Liver (tissue), 9 donors: ENCODE data around the gene FMO3. TPM values are rescaled to one million over a fixed set of nuclear protein-coding genes. Genes with fewer than 3 reads are reported as not detected.

Source experiments
- DNase-seq: peaks from one replicate; pipeline ENCODE4 v3.0.0-alpha.2; 2017; ENCODE audit warnings: low spot score
- H3K27ac ChIP-seq, 2 donors: one replicate each; pipeline ENCODE4 v1.7.0; 2013; ENCODE audit warnings: inconsistent platforms in 2 of 2, low read length in 2 of 2, control low read depth in 1 of 2, low read depth in 1 of 2, mild to moderate bottlenecking in 1 of 2
- H3K27me3 ChIP-seq, 4 donors: one replicate each; pipeline versions ENCODE4 v1.6.1 to v1.7.0; 2013; ENCODE audit warnings: low read length in 3 of 4, inconsistent platforms in 1 of 4, mild to moderate bottlenecking in 1 of 4, moderate library complexity in 1 of 4; ENCODE audit not compliant: control insufficient read depth in 4 of 4, insufficient read depth in 4 of 4
- H3K36me3 ChIP-seq, 4 donors: one replicate each; pipeline versions ENCODE4 v1.6.1 to v1.7.0; 2013; ENCODE audit warnings: low read length in 3 of 4, mild to moderate bottlenecking in 3 of 4, low read depth in 1 of 4, moderate library complexity in 1 of 4; ENCODE audit not compliant: control insufficient read depth in 4 of 4, insufficient read depth in 3 of 4
- H3K4me1 ChIP-seq, 4 donors: one replicate each; pipeline versions ENCODE4 v1.6.1 to v1.7.0; 2013; ENCODE audit warnings: low read length in 3 of 4, mild to moderate bottlenecking in 3 of 4, moderate library complexity in 1 of 4; ENCODE audit not compliant: control insufficient read depth in 4 of 4, insufficient read depth in 4 of 4
- H3K4me3 ChIP-seq, 3 donors: one replicate each; pipeline versions ENCODE4 v1.6.1 to v1.7.0; 2013; ENCODE audit warnings: low read length in 3 of 3, control low read depth in 1 of 3, low read depth in 1 of 3, mild to moderate bottlenecking in 1 of 3
- H3K9ac ChIP-seq, 2 donors: one replicate each; pipeline ENCODE4 v1.7.0; 2013; ENCODE audit warnings: low read length in 2 of 2, mild to moderate bottlenecking in 2 of 2, moderate library complexity in 2 of 2, control low read depth in 1 of 2, low read depth in 1 of 2
- H3K9me3 ChIP-seq, 4 donors: one replicate each; pipeline versions ENCODE4 v1.6.1 to v1.7.0; 2013; ENCODE audit warnings: low read length in 3 of 4; ENCODE audit not compliant: control insufficient read depth in 4 of 4
- EGR1 ChIP-seq, 2 donors: IDR thresholded peaks; 2 replicates each; pipeline ENCODE4 v1.6.1; 2016 to 2018; ENCODE audit warnings: antibody characterized with exemption in 2 of 2, low read depth in 2 of 2
- GABPA ChIP-seq, 2 donors: IDR thresholded peaks in 1 of 2; conservative IDR thresholded peaks in 1 of 2; 2 replicates each; pipeline ENCODE4 v1.6.1; 2016; ENCODE audit warnings: antibody characterized with exemption in 2 of 2, mild to moderate bottlenecking in 1 of 2, moderate library complexity in 1 of 2
- HNF4A ChIP-seq, 2 donors: conservative IDR thresholded peaks; 2 replicates each; pipeline ENCODE4 v1.6.1; 2016; ENCODE audit warnings: antibody characterized with exemption in 2 of 2, mild to moderate bottlenecking in 2 of 2
- HNF4G ChIP-seq: IDR thresholded peaks from 2 replicates; pipeline ENCODE4 v1.6.1; 2016; ENCODE audit warnings: antibody characterized with exemption
- JUND ChIP-seq, 2 donors: IDR thresholded peaks; 2 replicates each; pipeline ENCODE4 v1.6.1; 2016; ENCODE audit warnings: antibody characterized with exemption in 2 of 2
- REST ChIP-seq: IDR thresholded peaks from 2 replicates; pipeline ENCODE4 v1.6.1; 2016; ENCODE audit warnings: antibody characterized with exemption, mild to moderate bottlenecking
- TAF1 ChIP-seq: conservative IDR thresholded peaks from 2 replicates; pipeline ENCODE4 v1.6.1; 2016; ENCODE audit warnings: antibody characterized with exemption, mild to moderate bottlenecking
- YY1 ChIP-seq: IDR thresholded peaks from 2 replicates; pipeline ENCODE4 v1.6.1; 2016; ENCODE audit warnings: antibody characterized with exemption, mild to moderate bottlenecking
- ZBTB33 ChIP-seq: IDR thresholded peaks from 2 replicates; pipeline ENCODE4 v1.6.1; 2016; ENCODE audit warnings: antibody characterized with exemption
- WGBS: extraction: QIAGEN DNeasy Blood & Tissue Kit; methylation state at CpG from one replicate; pipeline ENCODE4 v1.1.7; 2013; 5-methylcytosine and 5-hydroxymethylcytosine counted together
- polyA plus RNA-seq, 2 donors: library from polyadenylated mRNA; stranded (reverse) in 1 of 2; unstranded in 1 of 2; fragments of 200-250 nt in 1 of 2; fragments of >200 nt in 1 of 2; fragmentation: Nextera tagmentation in 1 of 2; extraction: Ambion mirVana in 1 of 2; gene quantifications; one replicate each; pipeline versions ENCODE4 v1.2.1 to v1.2.3, GENCODE V29; 2013 to 2015
- total RNA-seq, 2 donors: library from RNA; depleted of rRNA; stranded (reverse); fragments of >200 nt; gene quantifications; one replicate each; pipeline ENCODE4 v1.2.3, GENCODE V29; 2014
- TF ChIP-seq, protein P1 (sequence below): fragments of 150-350 bp; IDR thresholded peaks from 2 replicates; pipeline ENCODE4 v1.5.1; 2017; ENCODE audit warnings: improper control_type of control experiment, low read depth, low read length; ENCODE audit not compliant: missing input control
- donor health status: healthy.
- donor health status: healthy.
- donor health status: healthy.
- donor health status: healthy.
- donor health status: healthy.

The FMO3 gene
- total and polyA plus RNA-seq, 4 donors: 11.1 to 276 (median 123) TPM

DNA sequence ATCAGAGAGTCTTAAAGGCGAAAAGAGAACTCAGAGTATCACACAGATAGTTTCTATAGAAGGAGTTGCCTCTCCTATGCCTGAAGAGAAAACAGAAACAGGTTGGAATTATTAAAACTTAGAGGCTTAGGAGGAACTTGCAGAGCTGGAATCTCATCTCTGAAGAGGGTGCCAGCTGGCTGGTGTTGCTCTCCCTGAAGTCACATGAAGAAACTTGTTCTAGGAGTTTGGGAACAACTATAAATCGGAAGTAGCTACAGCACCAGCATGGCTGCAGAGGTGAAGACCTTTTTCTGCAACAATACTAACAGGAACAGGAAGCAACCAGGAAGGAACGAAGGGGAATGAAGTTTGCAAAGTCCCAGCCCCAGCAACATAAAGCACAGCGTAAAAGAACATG lies 35.8 kb downstream of the FMO3 start:
- WGBS: 86% methylated on average over 4 of the region's 4 CpGs
- Histone ChIP-seq H3K4me1 (peaks cover 0 to 6% (median under 1%) of the 10 kb centered on the region in 4 donors), H3K27me3 (no peaks in the 10 kb centered on the region), H3K9me3 (no peaks in the 10 kb centered on the region), H3K27ac (no peak overlapping the region), H3K4me3 (no peak overlapping the region), H3K9ac (no peak overlapping the region), H3K36me3 (no peaks in the 10 kb centered on the region)
- TF ChIP-seq GABPA (IDR thresholded peaks at IDR 0.05 in 1 of 2, conservative IDR thresholded peaks at IDR 0.05 in 1 of 2): no peak
- no peak for DNase-seq

- Histone ChIP-seq H3K27ac (no peak overlapping the region), H3K4me1 (peaks cover 0 to 3% (median 0%) of the 10 kb centered on the region in 4 donors), H3K36me3 (no peaks in the 10 kb centered on the region), H3K27me3 (no peaks in the 10 kb centered on the region), H3K4me3 (no peak overlapping the region), H3K9me3 (no peaks in the 10 kb centered on the region), H3K9ac (no peak overlapping the region)
- no peak for DNase-seq
- WGBS: 93% methylated on average over 1 of the region's 1 CpG
- TF ChIP-seq GABPA (IDR thresholded peaks at IDR 0.05 in 1 of 2, conservative IDR thresholded peaks at IDR 0.05 in 1 of 2): no peak
- no peak for TF ChIP-seq HNF4G
- TF ChIP-seq YY1: no peak
- TF ChIP-seq ZBTB33: no peak
- no peak for TF ChIP-seq JUND (IDR thresholded peaks at IDR 0.05)
- TF ChIP-seq HNF4A (conservative IDR thresholded peaks at IDR 0.05): no peak
Measured at GRCh38 chr1:171127099-171127498, 36.4 kb downstream of the FMO3 start.

DNA sequence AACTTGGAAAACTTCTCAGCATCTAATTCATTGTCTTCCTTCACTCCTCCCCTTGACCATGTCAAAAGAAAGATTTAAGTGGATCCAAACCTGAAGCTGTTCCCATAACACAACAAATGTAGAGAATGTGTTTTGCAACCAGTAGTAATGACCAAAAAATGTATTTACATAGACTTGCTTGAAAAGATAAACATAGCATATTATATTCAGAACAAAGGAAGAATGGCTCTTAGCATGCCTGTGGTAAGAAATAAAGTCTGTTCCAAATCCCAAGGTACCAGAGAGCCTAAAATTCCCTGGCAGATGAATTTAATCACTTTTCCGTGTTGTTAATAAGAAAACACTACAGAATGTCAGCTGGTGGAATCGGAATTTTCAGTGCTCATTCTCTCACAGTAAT lies 36.8 kb downstream of the FMO3 start:
- TF ChIP-seq, protein P1, sequence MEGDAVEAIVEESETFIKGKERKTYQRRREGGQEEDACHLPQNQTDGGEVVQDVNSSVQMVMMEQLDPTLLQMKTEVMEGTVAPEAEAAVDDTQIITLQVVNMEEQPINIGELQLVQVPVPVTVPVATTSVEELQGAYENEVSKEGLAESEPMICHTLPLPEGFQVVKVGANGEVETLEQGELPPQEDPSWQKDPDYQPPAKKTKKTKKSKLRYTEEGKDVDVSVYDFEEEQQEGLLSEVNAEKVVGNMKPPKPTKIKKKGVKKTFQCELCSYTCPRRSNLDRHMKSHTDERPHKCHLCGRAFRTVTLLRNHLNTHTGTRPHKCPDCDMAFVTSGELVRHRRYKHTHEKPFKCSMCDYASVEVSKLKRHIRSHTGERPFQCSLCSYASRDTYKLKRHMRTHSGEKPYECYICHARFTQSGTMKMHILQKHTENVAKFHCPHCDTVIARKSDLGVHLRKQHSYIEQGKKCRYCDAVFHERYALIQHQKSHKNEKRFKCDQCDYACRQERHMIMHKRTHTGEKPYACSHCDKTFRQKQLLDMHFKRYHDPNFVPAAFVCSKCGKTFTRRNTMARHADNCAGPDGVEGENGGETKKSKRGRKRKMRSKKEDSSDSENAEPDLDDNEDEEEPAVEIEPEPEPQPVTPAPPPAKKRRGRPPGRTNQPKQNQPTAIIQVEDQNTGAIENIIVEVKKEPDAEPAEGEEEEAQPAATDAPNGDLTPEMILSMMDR: no peak
- TF ChIP-seq REST (no peak), EGR1 (IDR thresholded peaks at IDR 0.05; ENCODE audit: low read depth in 2 of 2) (no peak), HNF4G (no peak), TAF1 (no peak)
- Histone ChIP-seq H3K4me3 (no peak overlapping the region), H3K4me1 (no peaks in the 10 kb centered on the region), H3K36me3 (no peaks in the 10 kb centered on the region), H3K9me3 (no peaks in the 10 kb centered on the region), H3K27ac (no peak overlapping the region), H3K9ac (no peak overlapping the region), H3K27me3 (no peaks in the 10 kb centered on the region)
- DNase-seq: no peak
- 93% methylated on average over 2 of the region's 2 CpGs for WGBS
